ENCODE results near the gene GRIN2C.

DNA sequence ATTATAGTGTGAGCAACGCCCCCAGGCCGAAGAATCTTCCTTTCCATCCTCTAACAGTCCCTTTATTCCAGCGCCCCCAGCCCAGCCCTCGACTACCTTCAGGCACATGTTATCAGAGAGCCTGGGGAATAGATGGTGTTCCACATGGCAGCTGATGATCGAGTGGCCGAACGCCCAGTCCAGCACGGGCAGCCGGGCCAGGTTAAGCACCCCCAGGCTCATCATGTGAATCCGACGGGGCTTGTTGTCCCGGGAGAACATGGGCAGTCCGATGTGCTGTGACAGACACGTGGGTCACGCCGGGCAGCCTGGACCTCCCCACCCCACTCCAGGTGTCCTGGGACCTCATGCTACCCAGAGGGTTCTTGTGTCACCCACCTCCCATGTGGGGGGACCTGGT, 19.6 kb upstream of the GRIN2C start:
- no peak for TF ChIP-seq EP300 (IDR thresholded peaks at IDR 0.05)
- TF ChIP-seq, protein P1, sequence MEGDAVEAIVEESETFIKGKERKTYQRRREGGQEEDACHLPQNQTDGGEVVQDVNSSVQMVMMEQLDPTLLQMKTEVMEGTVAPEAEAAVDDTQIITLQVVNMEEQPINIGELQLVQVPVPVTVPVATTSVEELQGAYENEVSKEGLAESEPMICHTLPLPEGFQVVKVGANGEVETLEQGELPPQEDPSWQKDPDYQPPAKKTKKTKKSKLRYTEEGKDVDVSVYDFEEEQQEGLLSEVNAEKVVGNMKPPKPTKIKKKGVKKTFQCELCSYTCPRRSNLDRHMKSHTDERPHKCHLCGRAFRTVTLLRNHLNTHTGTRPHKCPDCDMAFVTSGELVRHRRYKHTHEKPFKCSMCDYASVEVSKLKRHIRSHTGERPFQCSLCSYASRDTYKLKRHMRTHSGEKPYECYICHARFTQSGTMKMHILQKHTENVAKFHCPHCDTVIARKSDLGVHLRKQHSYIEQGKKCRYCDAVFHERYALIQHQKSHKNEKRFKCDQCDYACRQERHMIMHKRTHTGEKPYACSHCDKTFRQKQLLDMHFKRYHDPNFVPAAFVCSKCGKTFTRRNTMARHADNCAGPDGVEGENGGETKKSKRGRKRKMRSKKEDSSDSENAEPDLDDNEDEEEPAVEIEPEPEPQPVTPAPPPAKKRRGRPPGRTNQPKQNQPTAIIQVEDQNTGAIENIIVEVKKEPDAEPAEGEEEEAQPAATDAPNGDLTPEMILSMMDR (IDR thresholded peaks at IDR 0.05), result no peak

Measured in esophagus muscularis mucosa (tissue), 3 donors.